MG63 (cell line): ENCODE results near the gene MYO18B. TPM values are rescaled to one million over a fixed set of nuclear protein-coding genes. Genes with fewer than 3 reads are reported as not detected.

Experiments used
- DNase-seq: peaks from one replicate; pipeline ENCODE4 v3.0.0-alpha.2; 2020
- H3K27me3 ChIP-seq: fragments of 250-450 bp; sonication (Bioruptor Pico); 2 replicates; pipeline ENCODE4 v1.5.1; 2020; ENCODE audit warnings: mild to moderate bottlenecking, moderate library complexity
- H3K36me3 ChIP-seq: fragments of 250-450 bp; sonication (Bioruptor Pico); 2 replicates; pipeline ENCODE4 v1.5.1; 2020; ENCODE audit warnings: mild to moderate bottlenecking, moderate library complexity
- H3K4me3 ChIP-seq: fragments of 250-450 bp; sonication (Bioruptor Pico); 2 replicates; pipeline ENCODE4 v1.5.1; 2020; ENCODE audit warnings: mild to moderate bottlenecking, moderate library complexity
- H3K9me3 ChIP-seq: fragments of 250-450 bp; sonication (Bioruptor Pico); 2 replicates; pipeline ENCODE4 v1.5.1; 2020; ENCODE audit warnings: mild to moderate bottlenecking, moderate library complexity
- total RNA-seq: library from RNA; depleted of rRNA; stranded (reverse); fragments of >200 nt; shearing (Covaris generic); gene quantifications from 2 replicates; pipeline ENCODE4 v1.2.3, GENCODE V29; 2014; ENCODE audit warnings: low replicate concordance

Gene MYO18B
- total RNA-seq, 1 experiment from 2014 or later: not detected

GRCh38 chr22:26033071-26033470, 291.1 kb downstream of the MYO18B start:
- Histone ChIP-seq H3K9me3 (no peaks in the 10 kb centered on the region), H3K27me3 (no peaks in the 10 kb centered on the region), H3K36me3 (no peaks in the 10 kb centered on the region), H3K4me3 (no peak overlapping the region)
- no peak for DNase-seq

GRCh38 chr22:26033586-26033985, 291.6 kb downstream of the MYO18B start:
- Histone ChIP-seq H3K9me3 (no peaks in the 10 kb centered on the region), H3K27me3 (no peaks in the 10 kb centered on the region), H3K36me3 (no peaks in the 10 kb centered on the region), H3K4me3 (no peak overlapping the region)
- no peak for DNase-seq

- no peak for DNase-seq
- Histone ChIP-seq H3K27me3 (no peaks in the 10 kb centered on the region), H3K4me3 (no peak overlapping the region), H3K9me3 (no peaks in the 10 kb centered on the region), H3K36me3 (no peaks in the 10 kb centered on the region)
Measured at GRCh38 chr22:26035523-26035922, 293.5 kb downstream of the MYO18B start.

- Histone ChIP-seq H3K36me3 (no peaks in the 10 kb centered on the region), H3K4me3 (no peak overlapping the region), H3K27me3 (no peaks in the 10 kb centered on the region), H3K9me3 (no peaks in the 10 kb centered on the region)
- no peak for DNase-seq
Measured at GRCh38 chr22:26038365-26038764, 296.4 kb downstream of the MYO18B start.

GRCh38 chr22:26041931-26042330, 299.9 kb downstream of the MYO18B start:
- H3K27me3 ChIP-seq: no peaks in the 10 kb centered on the region
- no peaks in the 10 kb centered on the region for H3K9me3 ChIP-seq
- no peak overlapping the region for H3K4me3 ChIP-seq
- H3K36me3 ChIP-seq: no peaks in the 10 kb centered on the region
- no peak for DNase-seq

GRCh38 chr22:26043031-26043430, 301.0 kb downstream of the MYO18B start:
- no peaks in the 10 kb centered on the region for H3K36me3 ChIP-seq
- no peaks in the 10 kb centered on the region for H3K9me3 ChIP-seq
- no peaks in the 10 kb centered on the region for H3K27me3 ChIP-seq
- DNase-seq: no peak
- H3K4me3 ChIP-seq: no peak overlapping the region

- no peaks in the 10 kb centered on the region for H3K9me3 ChIP-seq
- no peaks in the 10 kb centered on the region for H3K36me3 ChIP-seq
- DNase-seq: no peak
- H3K27me3 ChIP-seq: no peaks in the 10 kb centered on the region; the same call in 1 of the 2 replicates
- no peak overlapping the region for H3K4me3 ChIP-seq
Measured at GRCh38 chr22:26045051-26045450, 303.1 kb downstream of the MYO18B start.

GRCh38 chr22:26045860-26046259, 303.9 kb downstream of the MYO18B start:
- H3K9me3 ChIP-seq: no peaks in the 10 kb centered on the region
- no peak for DNase-seq
- no peaks in the 10 kb centered on the region for H3K36me3 ChIP-seq
- no peak overlapping the region for H3K4me3 ChIP-seq
- no peaks in the 10 kb centered on the region; the same call in 1 of the 2 replicates for H3K27me3 ChIP-seq

GRCh38 chr22:26047516-26047915, 305.5 kb downstream of the MYO18B start:
- no peaks in the 10 kb centered on the region for H3K9me3 ChIP-seq
- H3K4me3 ChIP-seq: no peak overlapping the region
- no peak for DNase-seq
- H3K27me3 ChIP-seq: peaks cover 3% of the 10 kb centered on the region; the same call in 1 of the 2 replicates
- H3K36me3 ChIP-seq: no peaks in the 10 kb centered on the region

- DNase-seq: no peak
- no peaks in the 10 kb centered on the region for H3K9me3 ChIP-seq
- H3K4me3 ChIP-seq: no peak overlapping the region
- peaks cover 3% of the 10 kb centered on the region; the same call in 1 of the 2 replicates for H3K27me3 ChIP-seq
- no peaks in the 10 kb centered on the region for H3K36me3 ChIP-seq
Measured at GRCh38 chr22:26047920-26048319, 305.9 kb downstream of the MYO18B start.

- H3K4me3 ChIP-seq: no peak overlapping the region
- H3K27me3 ChIP-seq: peaks cover 12% of the 10 kb centered on the region
- H3K36me3 ChIP-seq: no peaks in the 10 kb centered on the region
- H3K9me3 ChIP-seq: no peaks in the 10 kb centered on the region
- DNase-seq: no peak
Measured at GRCh38 chr22:26050079-26050478, 308.1 kb downstream of the MYO18B start.

- no peak for DNase-seq
Measured at GRCh38 chr22:26053737-26054316, 311.8 kb downstream of the MYO18B start.

GRCh38 chr22:26054841-26055605, 313.0 kb downstream of the MYO18B start:
- H3K36me3 ChIP-seq: no peaks in the 10 kb centered on the region
- DNase-seq: no peak
- no peak overlapping the region for H3K4me3 ChIP-seq

More at GRCh38 chr22:26053737-26054316, 311.8 kb downstream of the MYO18B start:
- H3K36me3 ChIP-seq: no peaks in the 10 kb centered on the region
- H3K9me3 ChIP-seq: no peaks in the 10 kb centered on the region
- no peak overlapping the region for H3K4me3 ChIP-seq
- peaks cover 18% of the 10 kb centered on the region for H3K27me3 ChIP-seq

GRCh38 chr22:26055693-26056092, 313.7 kb downstream of the MYO18B start:
- H3K36me3 ChIP-seq: no peaks in the 10 kb centered on the region
- no peak for DNase-seq
- H3K4me3 ChIP-seq: no peak overlapping the region
- no peaks in the 10 kb centered on the region for H3K9me3 ChIP-seq
- H3K27me3 ChIP-seq: peaks cover 18% of the 10 kb centered on the region

More at GRCh38 chr22:26054841-26055605, 313.0 kb downstream of the MYO18B start:
- no peaks in the 10 kb centered on the region for H3K9me3 ChIP-seq
- peaks cover 18% of the 10 kb centered on the region for H3K27me3 ChIP-seq

- no peaks in the 10 kb centered on the region for H3K9me3 ChIP-seq
- no peak overlapping the region for H3K4me3 ChIP-seq
- DNase-seq: no peak
- no peaks in the 10 kb centered on the region for H3K36me3 ChIP-seq
- peaks cover 18% of the 10 kb centered on the region for H3K27me3 ChIP-seq
Measured at GRCh38 chr22:26056455-26057200, 314.6 kb downstream of the MYO18B start.

GRCh38 chr22:26057731-26058130, 315.7 kb downstream of the MYO18B start:
- no peak overlapping the region for H3K4me3 ChIP-seq
- H3K9me3 ChIP-seq: no peaks in the 10 kb centered on the region
- H3K27me3 ChIP-seq: peaks cover 16% of the 10 kb centered on the region
- H3K36me3 ChIP-seq: no peaks in the 10 kb centered on the region
- DNase-seq: no peak

- Histone ChIP-seq H3K36me3 (no peaks in the 10 kb centered on the region), H3K9me3 (no peaks in the 10 kb centered on the region), H3K4me3 (no peak overlapping the region), H3K27me3 (no peaks in the 10 kb centered on the region; the same call in 1 of the 2 replicates)
- DNase-seq: no peak
Measured at GRCh38 chr22:26064048-26064447, 322.1 kb downstream of the MYO18B start.
